Fibroblast of mammary gland (primary cell): ENCODE data around the gene NFS1.

ENCODE experiments used
- DNase-seq: peaks from one replicate; pipeline ENCODE4 v3.0.0-alpha.2; 2010; ENCODE audit warnings: low read depth
- H3K4me3 ChIP-seq: 2 replicates; pipeline ENCODE4 v1.5.1; 2011; ENCODE audit warnings: low read depth, mild to moderate bottlenecking, low read length, moderate library complexity; ENCODE audit not compliant: control insufficient read depth
- TF ChIP-seq, protein P1 (sequence below): conservative IDR thresholded peaks from 2 replicates; pipeline ENCODE4 v1.5.1; 2011; ENCODE audit warnings: low read depth, low read length, inconsistent platforms; ENCODE audit not compliant: control insufficient read depth, insufficient read depth

The NFS1 gene

DNA sequence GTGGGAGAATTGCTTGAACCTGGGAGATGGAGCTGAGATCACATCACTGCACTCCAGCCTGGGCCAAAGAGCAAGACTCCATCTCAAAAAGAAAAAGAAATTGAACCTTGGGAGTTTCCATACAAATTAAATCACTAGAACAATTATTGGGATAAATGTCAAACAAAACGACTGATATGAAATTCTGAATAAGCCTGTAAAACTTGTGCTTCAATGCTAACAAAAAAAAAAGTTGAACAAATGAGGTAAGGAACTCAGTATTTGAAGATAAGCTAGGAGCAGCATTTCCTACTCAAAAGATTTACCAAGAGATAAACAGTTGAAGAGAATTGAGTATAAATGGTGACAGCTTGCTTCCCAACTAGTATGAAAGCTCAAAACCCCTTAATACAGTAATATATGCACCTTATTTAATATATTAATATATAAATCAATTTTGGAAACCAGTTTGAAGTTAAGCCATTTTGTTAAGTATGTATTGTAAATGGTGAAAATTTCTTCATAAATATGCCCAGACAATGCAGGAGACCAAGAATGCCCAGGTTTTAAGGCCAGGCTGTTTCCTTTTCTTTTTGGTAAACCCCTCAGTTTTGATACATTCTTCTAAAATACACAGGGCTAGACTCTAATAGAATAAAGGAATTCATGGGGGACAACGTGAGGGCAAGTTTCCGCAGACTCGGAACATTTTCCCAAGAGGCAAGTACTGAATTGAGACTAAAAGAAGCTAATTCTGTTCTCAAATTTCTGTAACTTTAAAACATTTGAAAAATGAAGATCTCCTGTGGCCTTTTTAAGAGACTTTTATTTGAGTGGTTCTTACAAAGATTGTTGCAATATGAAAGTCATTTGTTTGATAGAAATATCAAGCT is 3.9 kb upstream of the NFS1 start:
- TF ChIP-seq, protein P1, sequence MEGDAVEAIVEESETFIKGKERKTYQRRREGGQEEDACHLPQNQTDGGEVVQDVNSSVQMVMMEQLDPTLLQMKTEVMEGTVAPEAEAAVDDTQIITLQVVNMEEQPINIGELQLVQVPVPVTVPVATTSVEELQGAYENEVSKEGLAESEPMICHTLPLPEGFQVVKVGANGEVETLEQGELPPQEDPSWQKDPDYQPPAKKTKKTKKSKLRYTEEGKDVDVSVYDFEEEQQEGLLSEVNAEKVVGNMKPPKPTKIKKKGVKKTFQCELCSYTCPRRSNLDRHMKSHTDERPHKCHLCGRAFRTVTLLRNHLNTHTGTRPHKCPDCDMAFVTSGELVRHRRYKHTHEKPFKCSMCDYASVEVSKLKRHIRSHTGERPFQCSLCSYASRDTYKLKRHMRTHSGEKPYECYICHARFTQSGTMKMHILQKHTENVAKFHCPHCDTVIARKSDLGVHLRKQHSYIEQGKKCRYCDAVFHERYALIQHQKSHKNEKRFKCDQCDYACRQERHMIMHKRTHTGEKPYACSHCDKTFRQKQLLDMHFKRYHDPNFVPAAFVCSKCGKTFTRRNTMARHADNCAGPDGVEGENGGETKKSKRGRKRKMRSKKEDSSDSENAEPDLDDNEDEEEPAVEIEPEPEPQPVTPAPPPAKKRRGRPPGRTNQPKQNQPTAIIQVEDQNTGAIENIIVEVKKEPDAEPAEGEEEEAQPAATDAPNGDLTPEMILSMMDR = no peak
- H3K4me3 ChIP-seq = no peak overlapping the region
- no peak for DNase-seq

DNA sequence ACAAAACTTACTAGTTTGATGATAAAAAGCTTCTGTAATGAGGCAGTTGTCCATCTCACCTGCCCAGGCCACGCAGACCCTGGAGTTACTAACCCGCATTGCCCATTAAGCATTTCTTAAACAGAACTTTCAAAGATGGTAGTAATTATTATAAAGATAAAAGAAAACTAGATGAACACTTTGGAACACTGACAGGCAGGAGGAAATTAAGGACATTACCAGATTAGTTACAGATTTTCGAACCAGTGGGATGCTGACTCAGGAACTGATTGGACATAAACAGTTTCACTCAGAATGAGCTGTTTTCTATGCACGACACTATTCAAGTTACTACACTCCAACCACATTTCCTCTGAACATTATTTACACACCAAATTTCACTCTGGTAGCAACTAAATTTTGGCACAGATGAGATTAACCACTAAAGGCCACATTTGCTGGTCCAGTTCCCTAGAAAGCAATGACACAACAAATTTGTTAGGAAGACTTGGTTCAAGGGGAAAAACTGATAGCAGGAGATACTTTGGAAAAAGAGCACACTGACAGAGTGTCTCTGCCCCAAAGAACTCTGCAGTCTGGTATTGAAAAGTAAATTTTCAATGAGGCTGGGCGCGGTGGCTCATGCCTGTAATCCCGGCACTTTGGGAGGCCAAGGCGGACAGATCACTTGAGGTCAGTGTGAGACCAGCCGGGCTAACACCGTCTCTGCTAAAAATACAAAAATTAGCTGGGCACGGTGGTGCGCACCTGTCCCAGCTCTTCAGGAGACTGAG is 3.1 kb upstream of the NFS1 start:
- DNase-seq = peak; percentile 92
- H3K4me3 ChIP-seq = no peak overlapping the region
- TF ChIP-seq, protein P1 = no peak

DNA sequence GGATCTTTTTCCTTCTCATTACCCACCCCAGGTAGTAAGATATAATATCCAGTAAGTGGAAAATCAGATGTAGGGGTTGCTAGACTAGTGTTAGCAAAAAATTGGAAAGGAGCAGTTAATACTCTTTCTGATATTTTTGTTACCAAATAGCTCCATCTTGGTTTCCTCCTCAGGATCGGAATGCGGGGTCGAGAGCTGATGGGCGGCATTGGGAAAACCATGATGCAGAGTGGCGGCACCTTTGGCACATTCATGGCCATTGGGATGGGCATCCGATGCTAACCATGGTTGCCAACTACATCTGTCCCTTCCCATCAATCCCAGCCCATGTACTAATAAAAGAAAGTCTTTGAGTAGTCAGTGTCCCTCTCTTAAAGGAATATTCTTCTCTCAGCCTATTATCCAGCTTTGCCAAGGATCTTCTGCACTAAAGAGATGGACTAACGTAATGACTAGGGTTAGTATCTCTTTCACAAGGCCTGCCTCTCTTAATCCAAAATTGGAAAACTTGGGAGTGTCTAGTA is 1.5 kb upstream of the NFS1 start:
- no peak overlapping the region for H3K4me3 ChIP-seq
- TF ChIP-seq, protein P1 = no peak
- DNase-seq = no peak

DNA sequence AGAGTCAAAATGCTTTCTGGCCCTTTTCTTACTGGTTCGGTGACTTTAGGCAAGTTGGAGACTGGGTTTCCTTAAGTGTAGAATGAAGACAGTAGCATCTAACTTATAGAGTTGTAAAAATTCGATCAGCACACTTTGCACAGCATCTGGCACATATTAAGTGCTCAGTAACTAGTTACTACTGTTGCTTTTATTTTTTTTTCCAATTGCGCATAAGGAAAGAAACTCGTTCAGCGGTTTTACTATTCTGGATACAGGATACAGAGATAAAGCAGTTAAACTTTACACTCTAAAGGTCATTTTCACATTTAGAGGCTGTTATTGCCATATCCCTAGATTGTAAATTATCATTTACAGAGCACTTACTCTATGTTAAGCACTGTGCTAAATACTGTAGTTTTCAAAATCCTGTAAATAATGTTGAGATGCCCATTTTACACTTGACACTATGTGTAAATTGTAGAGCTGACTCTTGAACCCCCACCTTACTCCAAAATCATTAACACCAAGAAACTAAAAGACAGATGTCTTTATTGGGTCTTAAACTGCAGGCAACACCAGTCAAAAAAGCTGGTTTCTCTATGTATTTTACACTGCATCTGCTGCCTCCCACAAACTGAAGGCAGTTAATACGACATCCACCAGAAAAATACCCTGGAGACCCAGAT is 939 bp upstream of the NFS1 start:
- H3K4me3 ChIP-seq = peak overlapping the region; percentile 97
- TF ChIP-seq, protein P1 = no peak
- no peak for DNase-seq

DNA sequence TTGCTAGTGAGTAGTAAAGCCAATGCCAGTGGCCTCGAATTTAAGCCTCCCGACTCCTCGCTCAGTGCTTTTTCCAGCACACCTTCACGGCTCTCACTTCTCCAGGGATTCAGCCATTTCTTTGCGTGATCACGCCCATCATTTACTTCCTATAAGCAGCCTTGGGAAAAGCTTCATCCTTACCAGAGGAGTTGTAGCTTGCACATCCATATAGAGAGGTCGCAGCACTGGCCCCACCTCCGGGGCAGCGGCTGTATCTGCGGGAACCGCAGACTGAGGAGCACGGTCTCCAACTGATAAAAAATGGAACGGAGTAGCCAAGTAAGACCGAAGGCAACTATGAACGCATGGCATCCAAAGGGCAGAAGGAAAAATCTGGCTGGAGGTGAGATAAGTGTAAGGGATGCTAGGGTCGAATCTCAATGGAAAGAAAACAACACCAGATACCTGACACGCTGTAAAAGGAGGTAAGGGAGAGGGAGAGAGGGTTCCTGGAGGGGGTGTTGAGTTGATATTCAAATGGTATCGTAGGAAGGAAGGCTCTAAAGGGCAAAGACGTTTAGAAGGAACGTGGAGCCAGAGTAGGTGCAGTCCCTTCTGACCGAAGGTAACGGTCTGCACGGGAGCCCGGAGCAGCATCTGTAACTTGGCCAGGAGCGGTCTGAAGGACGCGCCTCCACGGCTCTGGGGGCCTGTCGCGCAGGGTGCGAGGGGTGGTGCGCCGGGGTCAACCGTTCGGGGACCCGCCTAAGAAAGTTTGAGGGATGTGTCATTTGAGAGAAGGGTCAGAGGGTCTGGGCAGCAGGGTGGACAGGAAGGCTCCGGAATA is 640 bp downstream of the NFS1 start:
- DNase-seq = no peak
- H3K4me3 ChIP-seq = peak overlapping the region; percentile 97
- TF ChIP-seq, protein P1 = no peak
